ENCODE data around the gene MRPS22.

MRPS22 gene

GRCh38 chr3:139326707-139327106 lies 17.1 kb upstream of the MRPS22 start:
- Histone ChIP-seq H3K27ac (ENCODE audit: low read length) (no peak overlapping the region), H3K79me2 (ENCODE audit: insufficient read depth, low read length) (no peaks in the 10 kb centered on the region), H3K9me3 (ENCODE audit: insufficient read depth, low read length, severe bottlenecking) (no peaks in the 10 kb centered on the region), H3K9ac (ENCODE audit: low read depth, low read length) (no peak overlapping the region), H2AFZ (ENCODE audit: low read depth, low read length) (no peak overlapping the region), H3K27me3 (ENCODE audit: insufficient read depth, low read length, poor library complexity) (peaks cover 8% of the 10 kb centered on the region), H3K36me3 (ENCODE audit: insufficient read depth, low read length) (no peaks in the 10 kb centered on the region), H3K4me2 (ENCODE audit: insufficient read depth, low read length) (no peak overlapping the region), H4K20me1 (ENCODE audit: insufficient read depth, low read length) (no peaks in the 10 kb centered on the region), H3K4me3 (ENCODE audit: low read depth in 1 of 2, low read length in 2 of 2) (no peak overlapping the region), H3K4me1 (ENCODE audit: insufficient read depth, low read length) (peaks cover 9% of the 10 kb centered on the region)
- no peak for TF ChIP-seq CTCF (IDR thresholded peaks at IDR 0.05; ENCODE audit: borderline replicate concordance, extremely low read depth, low read length, poor library complexity, severe bottlenecking)
- peak; percentile 19 for DNase-seq
- 0 out of 3 replicates have a peak, but pooled peaks have one; percentile 33 for ATAC-seq (ENCODE audit: insufficient read depth, low read depth)

GRCh38 chr3:139327231-139327630 lies 16.6 kb upstream of the MRPS22 start:
- no peak overlapping the region for H3K9ac ChIP-seq (ENCODE audit: low read depth, low read length)
- no peak overlapping the region for H2AFZ ChIP-seq (ENCODE audit: low read depth, low read length)
- no peak overlapping the region for H3K4me3 ChIP-seq (ENCODE audit: low read depth in 1 of 2, low read length in 2 of 2)
- H3K36me3 ChIP-seq (ENCODE audit: insufficient read depth, low read length) = no peaks in the 10 kb centered on the region
- H4K20me1 ChIP-seq (ENCODE audit: insufficient read depth, low read length) = no peaks in the 10 kb centered on the region
- H3K27me3 ChIP-seq (ENCODE audit: insufficient read depth, low read length, poor library complexity) = peaks cover 8% of the 10 kb centered on the region
- H3K4me1 ChIP-seq (ENCODE audit: insufficient read depth, low read length) = peaks cover 9% of the 10 kb centered on the region
- no peak overlapping the region for H3K27ac ChIP-seq (ENCODE audit: low read length)
- no peak overlapping the region for H3K4me2 ChIP-seq (ENCODE audit: insufficient read depth, low read length)
- no peaks in the 10 kb centered on the region for H3K79me2 ChIP-seq (ENCODE audit: insufficient read depth, low read length)
- ATAC-seq (ENCODE audit: insufficient read depth, low read depth) = no peak
- H3K9me3 ChIP-seq (ENCODE audit: insufficient read depth, low read length, severe bottlenecking) = no peaks in the 10 kb centered on the region
- DNase-seq = no peak
- TF ChIP-seq EZH2 (IDR thresholded peaks at IDR 0.05; ENCODE audit: borderline replicate concordance, low read depth, low read length, severe bottlenecking) = no peak

- Histone ChIP-seq H3K9me3 (ENCODE audit: insufficient read depth, low read length, severe bottlenecking) (no peaks in the 10 kb centered on the region), H3K4me1 (ENCODE audit: insufficient read depth, low read length) (peaks cover 9% of the 10 kb centered on the region)
- TF ChIP-seq CTCF (IDR thresholded peaks at IDR 0.05; ENCODE audit: borderline replicate concordance, extremely low read depth, low read length, poor library complexity, severe bottlenecking) = no peak
- no peak for TF ChIP-seq EZH2 (IDR thresholded peaks at IDR 0.05; ENCODE audit: borderline replicate concordance, low read depth, low read length, severe bottlenecking)
Measured at GRCh38 chr3:139327861-139328260, 16.0 kb upstream of the MRPS22 start.

GRCh38 chr3:139328356-139328755 lies 15.5 kb upstream of the MRPS22 start:
- Histone ChIP-seq H3K27ac (ENCODE audit: low read length) (no peak overlapping the region), H3K36me3 (ENCODE audit: insufficient read depth, low read length) (no peaks in the 10 kb centered on the region), H3K27me3 (ENCODE audit: insufficient read depth, low read length, poor library complexity) (peaks cover 5% of the 10 kb centered on the region), H3K4me2 (ENCODE audit: insufficient read depth, low read length) (no peak overlapping the region), H3K9ac (ENCODE audit: low read depth, low read length) (no peak overlapping the region), H3K79me2 (ENCODE audit: insufficient read depth, low read length) (no peaks in the 10 kb centered on the region), H3K4me3 (ENCODE audit: low read depth in 1 of 2, low read length in 2 of 2) (no peak overlapping the region), H4K20me1 (ENCODE audit: insufficient read depth, low read length) (no peaks in the 10 kb centered on the region), H3K9me3 (ENCODE audit: insufficient read depth, low read length, severe bottlenecking) (no peaks in the 10 kb centered on the region), H2AFZ (ENCODE audit: low read depth, low read length) (no peak overlapping the region), H3K4me1 (ENCODE audit: insufficient read depth, low read length) (peaks cover 9% of the 10 kb centered on the region)
- TF ChIP-seq EZH2 (IDR thresholded peaks at IDR 0.05; ENCODE audit: borderline replicate concordance, low read depth, low read length, severe bottlenecking) (no peak), CTCF (IDR thresholded peaks at IDR 0.05; ENCODE audit: borderline replicate concordance, extremely low read depth, low read length, poor library complexity, severe bottlenecking) (no peak)
- DNase-seq (no peak), ATAC-seq (ENCODE audit: insufficient read depth, low read depth) (no peak)

More at GRCh38 chr3:139327861-139328260, 16.0 kb upstream of the MRPS22 start:
- Histone ChIP-seq H3K36me3 (ENCODE audit: insufficient read depth, low read length) (no peaks in the 10 kb centered on the region), H3K9ac (ENCODE audit: low read depth, low read length) (no peak overlapping the region), H3K27ac (ENCODE audit: low read length) (no peak overlapping the region), H3K79me2 (ENCODE audit: insufficient read depth, low read length) (no peaks in the 10 kb centered on the region), H4K20me1 (ENCODE audit: insufficient read depth, low read length) (no peaks in the 10 kb centered on the region), H2AFZ (ENCODE audit: low read depth, low read length) (no peak overlapping the region), H3K4me3 (ENCODE audit: low read depth in 1 of 2, low read length in 2 of 2) (no peak overlapping the region), H3K27me3 (ENCODE audit: insufficient read depth, low read length, poor library complexity) (peaks cover 5% of the 10 kb centered on the region), H3K4me2 (ENCODE audit: insufficient read depth, low read length) (no peak overlapping the region)
- ATAC-seq (ENCODE audit: insufficient read depth, low read depth) = no peak
- DNase-seq = peak; percentile 8

Measured in DND-41 (cell line).